C4-2B (cell line): ENCODE measurements around the gene RSRC1.

Source experiments
- CTCF ChIP-seq: fragments of 450-650 bp; conservative IDR thresholded peaks from 2 replicates; pipeline ENCODE4 v1.5.1; 2017; ENCODE audit warnings: mild to moderate bottlenecking
- ZFX ChIP-seq: fragments of 450-650 bp; IDR thresholded peaks from 2 replicates; pipeline ENCODE4 v1.6.1; 2017

GRCh38 chr3:158407844-158408517 is 298.1 kb downstream of the RSRC1 start:
- TF ChIP-seq CTCF (no peak), ZFX (no peak)
